Peyer's patch (tissue), 4 donors: ENCODE results near the gene SKAP1.
"Not testable (repeated sequence)": the region's sequence is repeated elsewhere in the genome, so short reads cannot be mapped to it uniquely, and the experiment has no call there.

Source experiments
- CTCF ChIP-seq, 6 experiments: fragments of 450-650 bp in 4 of 6; fragments of 200-600 bp in 2 of 6; sonication (generic) in 1 of 6; IDR thresholded peaks; one replicate each; pipeline ENCODE4 v1.5.1; 2017 to 2019; ENCODE audit warnings: antibody characterized with exemption in 6 of 6, mild to moderate bottlenecking in 3 of 6, moderate library complexity in 1 of 6
- POLR2A ChIP-seq, 2 donors: fragments of 450-650 bp; IDR thresholded peaks; one replicate each; pipeline ENCODE4 v1.5.1; 2017; ENCODE audit warnings: antibody characterized with exemption in 2 of 2, mild to moderate bottlenecking in 2 of 2, moderate library complexity in 2 of 2

GRCh38 chr17:48422060-48422459 is 8.0 kb downstream of the SKAP1 start:
- TF ChIP-seq CTCF, POLR2A (IDR thresholded peaks at IDR 0.05): not testable (repeated sequence)
